ENCODE measurements around the gene NTPCR.

NTPCR gene

GRCh38 chr1:232965912-232966217 is 15.5 kb downstream of the NTPCR start:
- no peaks in the 10 kb centered on the region for H3K9me3 Mint-ChIP-seq
- H3K27ac Mint-ChIP-seq: no peak overlapping the region
- peaks cover 6% of the 10 kb centered on the region for H3K4me1 Mint-ChIP-seq
- peaks cover 71% of the 10 kb centered on the region for H3K36me3 Mint-ChIP-seq
- no peak for ATAC-seq
- no peak overlapping the region for H3K4me3 Mint-ChIP-seq
- H3K27me3 Mint-ChIP-seq: no peaks in the 10 kb centered on the region

- Mint-ChIP-seq H3K27me3 (no peaks in the 10 kb centered on the region), H3K4me3 (no peak overlapping the region), H3K36me3 (peaks cover 73% of the 10 kb centered on the region), H3K4me1 (peaks cover 6% of the 10 kb centered on the region), H3K9me3 (no peaks in the 10 kb centered on the region), H3K27ac (no peak overlapping the region)
- no peak for ATAC-seq
These were observed 16.3 kb downstream of the NTPCR start for GRCh38 chr1:232966663-232967062.

GRCh38 chr1:232968391-232968790 is 18.0 kb downstream of the NTPCR start:
- Mint-ChIP-seq H3K27me3 (no peaks in the 10 kb centered on the region), H3K4me3 (no peak overlapping the region), H3K9me3 (peaks cover 9% of the 10 kb centered on the region), H3K36me3 (peaks cover 79% of the 10 kb centered on the region), H3K27ac (no peak overlapping the region), H3K4me1 (peaks cover 3% of the 10 kb centered on the region)
- ATAC-seq: no peak

GRCh38 chr1:232968965-232969364 is 18.6 kb downstream of the NTPCR start:
- H3K27ac Mint-ChIP-seq: no peak overlapping the region
- peaks cover 79% of the 10 kb centered on the region for H3K36me3 Mint-ChIP-seq

GRCh38 chr1:232969799-232970198 is 19.4 kb downstream of the NTPCR start:
- peaks cover 84% of the 10 kb centered on the region for H3K36me3 Mint-ChIP-seq

More at GRCh38 chr1:232968965-232969364, 18.6 kb downstream of the NTPCR start:
- ATAC-seq: no peak
- peaks cover 14% of the 10 kb centered on the region for H3K9me3 Mint-ChIP-seq
- H3K4me3 Mint-ChIP-seq: no peak overlapping the region
- no peaks in the 10 kb centered on the region for H3K27me3 Mint-ChIP-seq
- no peaks in the 10 kb centered on the region for H3K4me1 Mint-ChIP-seq

GRCh38 chr1:232970508-232970907 is 20.1 kb downstream of the NTPCR start:
- no peaks in the 10 kb centered on the region for H3K4me1 Mint-ChIP-seq
- no peaks in the 10 kb centered on the region for H3K27me3 Mint-ChIP-seq
- no peak overlapping the region for H3K27ac Mint-ChIP-seq
- no peak for ATAC-seq
- H3K36me3 Mint-ChIP-seq: peaks cover 83% of the 10 kb centered on the region
- H3K4me3 Mint-ChIP-seq: no peak overlapping the region
- peaks cover 18% of the 10 kb centered on the region for H3K9me3 Mint-ChIP-seq

More at GRCh38 chr1:232969799-232970198, 19.4 kb downstream of the NTPCR start:
- H3K4me3 Mint-ChIP-seq: no peak overlapping the region
- peaks cover 18% of the 10 kb centered on the region for H3K9me3 Mint-ChIP-seq
- no peaks in the 10 kb centered on the region for H3K27me3 Mint-ChIP-seq
- no peak for ATAC-seq
- H3K4me1 Mint-ChIP-seq: no peaks in the 10 kb centered on the region
- H3K27ac Mint-ChIP-seq: no peak overlapping the region

- H3K27ac Mint-ChIP-seq: no peak overlapping the region
- peaks cover 18% of the 10 kb centered on the region for H3K9me3 Mint-ChIP-seq
- H3K36me3 Mint-ChIP-seq: peaks cover 83% of the 10 kb centered on the region
- H3K27me3 Mint-ChIP-seq: no peaks in the 10 kb centered on the region
- ATAC-seq: no peak
- no peak overlapping the region for H3K4me3 Mint-ChIP-seq
- peaks cover 11% of the 10 kb centered on the region for H3K4me1 Mint-ChIP-seq
These were observed 23.5 kb downstream of the NTPCR start for GRCh38 chr1:232973652-232974611.

- Mint-ChIP-seq H3K9me3 (peaks cover 18% of the 10 kb centered on the region), H3K4me1 (peaks cover 14% of the 10 kb centered on the region), H3K4me3 (no peak overlapping the region), H3K36me3 (peaks cover 79% of the 10 kb centered on the region), H3K27ac (no peak overlapping the region), H3K27me3 (no peaks in the 10 kb centered on the region)
- no peak for ATAC-seq
These were observed 24.6 kb downstream of the NTPCR start for GRCh38 chr1:232974971-232975370.

- peak; percentile 47 for ATAC-seq
- Mint-ChIP-seq H3K27ac (peak overlapping the region; percentile 79), H3K4me1 (peaks cover 14% of the 10 kb centered on the region), H3K4me3 (no peak overlapping the region), H3K36me3 (peaks cover 48% of the 10 kb centered on the region), H3K9me3 (peaks cover 12% of the 10 kb centered on the region), H3K27me3 (no peaks in the 10 kb centered on the region)
These were observed 27.8 kb downstream of the NTPCR start for GRCh38 chr1:232978091-232978634.

- Mint-ChIP-seq H3K4me3 (no peak overlapping the region), H3K27ac (peak overlapping the region; percentile 79), H3K9me3 (peaks cover 5% of the 10 kb centered on the region), H3K27me3 (no peaks in the 10 kb centered on the region), H3K4me1 (peaks cover 14% of the 10 kb centered on the region), H3K36me3 (peaks cover 46% of the 10 kb centered on the region)
- no peak for ATAC-seq
These were observed 28.4 kb downstream of the NTPCR start for GRCh38 chr1:232978815-232979214.

- peaks cover 46% of the 10 kb centered on the region for H3K36me3 Mint-ChIP-seq
- no peaks in the 10 kb centered on the region for H3K9me3 Mint-ChIP-seq
- peaks cover 14% of the 10 kb centered on the region for H3K4me1 Mint-ChIP-seq
- no peak overlapping the region for H3K4me3 Mint-ChIP-seq
- H3K27ac Mint-ChIP-seq: no peak overlapping the region
- ATAC-seq: no peak
- H3K27me3 Mint-ChIP-seq: no peaks in the 10 kb centered on the region
These were observed 29.1 kb downstream of the NTPCR start for GRCh38 chr1:232979558-232979957.

GRCh38 chr1:232980355-232980978 is 30.1 kb downstream of the NTPCR start:
- Mint-ChIP-seq H3K9me3 (no peaks in the 10 kb centered on the region), H3K4me1 (peaks cover 14% of the 10 kb centered on the region), H3K27ac (no peak overlapping the region), H3K27me3 (no peaks in the 10 kb centered on the region), H3K4me3 (no peak overlapping the region), H3K36me3 (peaks cover 40% of the 10 kb centered on the region)
- no peak for ATAC-seq

- no peaks in the 10 kb centered on the region for H3K27me3 Mint-ChIP-seq
- H3K36me3 Mint-ChIP-seq: peaks cover 40% of the 10 kb centered on the region
- H3K4me3 Mint-ChIP-seq: no peak overlapping the region
- H3K9me3 Mint-ChIP-seq: no peaks in the 10 kb centered on the region
- H3K27ac Mint-ChIP-seq: no peak overlapping the region
- ATAC-seq: no peak
- H3K4me1 Mint-ChIP-seq: peaks cover 14% of the 10 kb centered on the region
These were observed 30.7 kb downstream of the NTPCR start for GRCh38 chr1:232980986-232981560.

- no peak overlapping the region for H3K4me3 Mint-ChIP-seq
- H3K9me3 Mint-ChIP-seq: no peaks in the 10 kb centered on the region
- H3K36me3 Mint-ChIP-seq: peaks cover 35% of the 10 kb centered on the region
- H3K27me3 Mint-ChIP-seq: no peaks in the 10 kb centered on the region
- no peak for ATAC-seq
- no peak overlapping the region for H3K27ac Mint-ChIP-seq
- H3K4me1 Mint-ChIP-seq: peaks cover 14% of the 10 kb centered on the region
These were observed 32.0 kb downstream of the NTPCR start for GRCh38 chr1:232982238-232982944.

GRCh38 chr1:232983375-232983774 is 33.0 kb downstream of the NTPCR start:
- no peaks in the 10 kb centered on the region for H3K9me3 Mint-ChIP-seq
- peaks cover 8% of the 10 kb centered on the region for H3K4me1 Mint-ChIP-seq
- H3K27ac Mint-ChIP-seq: no peak overlapping the region
- H3K4me3 Mint-ChIP-seq: no peak overlapping the region
- H3K27me3 Mint-ChIP-seq: no peaks in the 10 kb centered on the region
- no peak for ATAC-seq
- H3K36me3 Mint-ChIP-seq: peaks cover 25% of the 10 kb centered on the region
